Left lung (tissue), 10 donors: ENCODE measurements around the gene ADNP2. TPM values are rescaled to one million over a fixed set of nuclear protein-coding genes. Genes with fewer than 3 reads are reported as not detected.

Experiments used
- ATAC-seq: fragments of 200-7000 bp; cut with Tn5 transposase; one replicate; pipeline ENCODE4 v1.9.1; 2020; ENCODE audit warnings: moderate library complexity
- DNase-seq, 4 donors: peaks; one replicate each; pipeline ENCODE4 v3.0.0-alpha.2; 2013 to 2020
- H3K27ac ChIP-seq, 2 donors: fragments of 200-600 bp; sonication (generic) in 1 of 2; one replicate each; pipeline versions ENCODE4 v1.5.0 to v1.8.0; 2020 to 2021
- H3K27me3 ChIP-seq, 2 donors: fragments of 200-600 bp; sonication (generic) in 1 of 2; one replicate each; pipeline versions ENCODE4 v1.5.0 to v1.8.0; 2020 to 2021
- H3K36me3 ChIP-seq, 2 donors: fragments of 200-600 bp; sonication (generic) in 1 of 2; one replicate each; pipeline versions ENCODE4 v1.5.0 to v1.8.0; 2020 to 2021
- H3K4me1 ChIP-seq, 2 donors: fragments of 200-600 bp; one replicate each; pipeline ENCODE4 v1.8.0; 2021
- H3K4me3 ChIP-seq, 2 donors: fragments of 200-600 bp; sonication (generic) in 1 of 2; one replicate each; pipeline versions ENCODE4 v1.5.0 to v1.8.0; 2020 to 2021; ENCODE audit warnings: mild to moderate bottlenecking in 1 of 2
- H3K9me3 ChIP-seq, 2 donors: fragments of 200-600 bp; sonication (generic) in 1 of 2; one replicate each; pipeline versions ENCODE4 v1.5.0 to v1.8.0; 2020 to 2021
- CTCF ChIP-seq, 2 donors: fragments of 200-600 bp; sonication (generic) in 1 of 2; IDR thresholded peaks; one replicate each; pipeline versions ENCODE4 v1.5.0 to v1.8.0; 2021; ENCODE audit warnings: antibody characterized with exemption in 2 of 2
- intact Hi-C, 2 donors: fragments of 100-400 bp; cut with DNase I; formaldehyde crosslinking; loops; one replicate each; pipeline versions ENCODE4 v1.11.2 to v1.14.2; 2022
- polyA plus RNA-seq, 6 donors: library from polyadenylated mRNA; unstranded; fragments of 120-200 nt; gene quantifications; one replicate each; pipeline ENCODE4 v1.2.1, GENCODE V29; 2013; ENCODE audit not compliant: insufficient read length in 6 of 6
- total RNA-seq, 2 donors: library from RNA; stranded (reverse); fragmentation: NEBNext Ultra II Directional; extraction: Animal tissue kit (Norgen Biotek cat#: 25700); gene quantifications; one replicate each; pipeline ENCODE4 v1.2.1, GENCODE V29; 2021
- donor health status: DM: no; HTN: yes; CAD: no.
- donor health status: DM: no; HTN: no; CAD: no.

ADNP2 gene
- total and polyA plus RNA-seq, 8 donors: 13.5 to 22.6 (median 19.6) TPM

- no peak for TF ChIP-seq CTCF (IDR thresholded peaks at IDR 0.05)
- Histone ChIP-seq H3K27ac (no peak overlapping the region), H3K36me3 (peaks cover 4 to 27% of the 10 kb centered on the region in 2 donors), H3K4me1 (no peaks in the 10 kb centered on the region), H3K4me3 (no peak overlapping the region), H3K9me3 (no peaks in the 10 kb centered on the region), H3K27me3 (no peaks in the 10 kb centered on the region)
- DNase-seq (no peak), ATAC-seq (no peak)
- intact Hi-C loops: no loop called here
Observed at GRCh38 chr18:80130555-80130954, 21.5 kb downstream of the ADNP2 start.

- H3K4me3 ChIP-seq: no peak overlapping the region
- H3K27me3 ChIP-seq: no peaks in the 10 kb centered on the region
- intact Hi-C loops: no loop called here
- no peaks in the 10 kb centered on the region for H3K4me1 ChIP-seq
- H3K9me3 ChIP-seq: no peaks in the 10 kb centered on the region
- H3K27ac ChIP-seq: no peak overlapping the region
- H3K36me3 ChIP-seq: peaks cover 0 to 45% of the 10 kb centered on the region in 2 donors
- DNase-seq (no peak), ATAC-seq (no peak)
- no peak for TF ChIP-seq CTCF (IDR thresholded peaks at IDR 0.05)
Observed at GRCh38 chr18:80132180-80132812, 23.2 kb downstream of the ADNP2 start.

GRCh38 chr18:80133124-80133523 is 24.1 kb downstream of the ADNP2 start:
- ATAC-seq (no peak), DNase-seq (no peak)
- no peak overlapping the region for H3K27ac ChIP-seq
- H3K4me3 ChIP-seq: no peak overlapping the region
- H3K4me1 ChIP-seq: no peaks in the 10 kb centered on the region
- H3K27me3 ChIP-seq: no peaks in the 10 kb centered on the region
- intact Hi-C loops: no loop called here
- H3K9me3 ChIP-seq: no peaks in the 10 kb centered on the region
- no peak for TF ChIP-seq CTCF (IDR thresholded peaks at IDR 0.05)
- H3K36me3 ChIP-seq: peaks cover 0 to 53% of the 10 kb centered on the region in 2 donors

- no peaks in the 10 kb centered on the region for H3K27me3 ChIP-seq
- peaks cover 0 to 68% of the 10 kb centered on the region in 2 donors for H3K36me3 ChIP-seq
- DNase-seq (no peak), ATAC-seq (no peak)
- no peak overlapping the region for H3K27ac ChIP-seq
- TF ChIP-seq CTCF (IDR thresholded peaks at IDR 0.05): no peak
- no peaks in the 10 kb centered on the region for H3K4me1 ChIP-seq
- H3K9me3 ChIP-seq: no peaks in the 10 kb centered on the region
- intact Hi-C loops: no loop called here
- no peak overlapping the region for H3K4me3 ChIP-seq
Observed at GRCh38 chr18:80135136-80135535, 26.1 kb downstream of the ADNP2 start.

- H3K36me3 ChIP-seq: peaks cover 0 to 73% of the 10 kb centered on the region in 2 donors
- H3K27me3 ChIP-seq: no peaks in the 10 kb centered on the region
- ATAC-seq: no peak
- H3K9me3 ChIP-seq: no peaks in the 10 kb centered on the region
- H3K4me1 ChIP-seq: no peaks in the 10 kb centered on the region
- H3K4me3 ChIP-seq: no peak overlapping the region
- H3K27ac ChIP-seq: no peak overlapping the region
- DNase-seq: no peak
- intact Hi-C loops: no loop called here
- TF ChIP-seq CTCF (IDR thresholded peaks at IDR 0.05): no peak
Observed at GRCh38 chr18:80136679-80137078, 27.6 kb downstream of the ADNP2 start.
